GM12872 (cell line): ENCODE measurements around the gene ATP2B2.

ENCODE experiments used
- TF ChIP-seq, protein P1 (sequence below): IDR thresholded peaks from 3 replicates; pipeline ENCODE4 v1.5.1; 2011; ENCODE audit warnings: low read depth, mild to moderate bottlenecking, low read length, moderate library complexity; ENCODE audit not compliant: insufficient read depth

Gene ATP2B2

DNA sequence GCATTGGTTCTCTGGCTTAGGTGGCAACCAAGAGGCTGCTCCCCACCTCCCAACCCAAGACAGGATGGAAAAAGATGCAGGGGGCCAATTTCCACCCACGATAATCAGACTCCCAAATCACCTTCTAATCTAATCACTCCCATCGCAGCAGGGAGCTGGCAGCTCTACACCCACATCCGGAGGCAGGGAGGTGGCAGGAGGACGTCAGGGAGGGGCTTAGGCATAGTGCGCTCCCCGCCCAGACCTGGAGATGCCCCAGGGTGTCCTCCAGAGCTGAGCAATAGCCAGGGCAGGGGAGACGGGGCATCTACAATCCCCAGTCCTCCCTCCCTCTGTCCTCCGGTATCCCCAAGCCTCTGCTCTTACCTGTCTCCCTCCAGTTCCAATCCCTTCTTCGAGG, 114.0 kb downstream of the ATP2B2 start:
- TF ChIP-seq, protein P1, sequence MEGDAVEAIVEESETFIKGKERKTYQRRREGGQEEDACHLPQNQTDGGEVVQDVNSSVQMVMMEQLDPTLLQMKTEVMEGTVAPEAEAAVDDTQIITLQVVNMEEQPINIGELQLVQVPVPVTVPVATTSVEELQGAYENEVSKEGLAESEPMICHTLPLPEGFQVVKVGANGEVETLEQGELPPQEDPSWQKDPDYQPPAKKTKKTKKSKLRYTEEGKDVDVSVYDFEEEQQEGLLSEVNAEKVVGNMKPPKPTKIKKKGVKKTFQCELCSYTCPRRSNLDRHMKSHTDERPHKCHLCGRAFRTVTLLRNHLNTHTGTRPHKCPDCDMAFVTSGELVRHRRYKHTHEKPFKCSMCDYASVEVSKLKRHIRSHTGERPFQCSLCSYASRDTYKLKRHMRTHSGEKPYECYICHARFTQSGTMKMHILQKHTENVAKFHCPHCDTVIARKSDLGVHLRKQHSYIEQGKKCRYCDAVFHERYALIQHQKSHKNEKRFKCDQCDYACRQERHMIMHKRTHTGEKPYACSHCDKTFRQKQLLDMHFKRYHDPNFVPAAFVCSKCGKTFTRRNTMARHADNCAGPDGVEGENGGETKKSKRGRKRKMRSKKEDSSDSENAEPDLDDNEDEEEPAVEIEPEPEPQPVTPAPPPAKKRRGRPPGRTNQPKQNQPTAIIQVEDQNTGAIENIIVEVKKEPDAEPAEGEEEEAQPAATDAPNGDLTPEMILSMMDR = no peak

DNA sequence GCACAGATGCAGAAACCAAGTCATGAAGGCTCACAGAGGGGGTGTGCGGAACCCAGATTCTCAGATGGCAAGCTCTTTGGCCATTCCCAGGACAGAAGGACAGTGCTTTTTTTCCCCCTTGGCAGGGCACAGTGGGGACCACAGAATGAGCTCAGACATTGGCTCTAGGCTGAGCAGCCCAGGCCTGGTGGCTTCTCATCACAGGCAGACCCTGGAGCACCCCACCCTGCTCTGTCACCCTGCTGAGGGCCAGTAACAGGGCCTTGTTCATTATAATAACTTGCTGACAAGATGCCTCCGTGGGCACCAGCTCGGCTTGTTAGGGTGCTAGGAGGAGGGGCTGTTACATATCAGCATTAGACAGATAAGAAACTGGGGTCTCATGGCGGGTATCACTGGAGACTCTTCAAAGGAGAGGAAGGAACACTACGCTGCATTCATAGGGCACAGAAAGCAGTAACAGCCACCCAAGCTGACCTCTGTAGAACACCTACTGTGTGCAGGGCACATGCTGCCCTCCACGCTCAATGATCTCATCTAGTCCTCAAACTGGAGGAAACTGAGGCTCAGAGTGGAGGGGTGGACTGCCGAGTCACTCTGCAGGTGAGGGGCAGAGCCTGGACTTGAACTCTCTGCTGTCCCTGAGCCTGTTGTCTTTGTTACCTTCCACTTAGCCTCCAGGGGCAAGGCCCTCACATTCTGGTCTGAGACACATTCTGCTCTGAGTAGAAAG, 114.6 kb downstream of the ATP2B2 start:
- TF ChIP-seq, protein P1 = no peak

DNA sequence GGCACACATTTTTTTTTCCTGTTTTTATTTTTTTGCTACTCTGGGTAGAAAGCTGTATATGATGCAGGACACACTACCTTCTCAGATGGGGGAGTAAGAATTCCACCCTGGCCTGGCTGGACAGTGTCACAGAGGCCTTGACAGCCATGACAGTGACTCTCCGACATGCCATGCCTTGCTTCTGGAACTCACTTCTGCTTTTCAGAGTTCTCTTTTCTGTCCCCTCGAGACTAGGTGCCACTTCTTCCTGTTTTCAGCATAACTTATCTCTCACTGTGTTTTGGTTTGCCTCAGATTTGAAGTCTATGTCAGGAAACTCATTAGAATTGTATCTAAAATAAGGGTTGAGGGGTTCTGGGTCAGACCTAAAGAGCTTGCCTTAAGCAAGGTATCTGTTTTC, 115.4 kb downstream of the ATP2B2 start:
- TF ChIP-seq, protein P1 = no peak

DNA sequence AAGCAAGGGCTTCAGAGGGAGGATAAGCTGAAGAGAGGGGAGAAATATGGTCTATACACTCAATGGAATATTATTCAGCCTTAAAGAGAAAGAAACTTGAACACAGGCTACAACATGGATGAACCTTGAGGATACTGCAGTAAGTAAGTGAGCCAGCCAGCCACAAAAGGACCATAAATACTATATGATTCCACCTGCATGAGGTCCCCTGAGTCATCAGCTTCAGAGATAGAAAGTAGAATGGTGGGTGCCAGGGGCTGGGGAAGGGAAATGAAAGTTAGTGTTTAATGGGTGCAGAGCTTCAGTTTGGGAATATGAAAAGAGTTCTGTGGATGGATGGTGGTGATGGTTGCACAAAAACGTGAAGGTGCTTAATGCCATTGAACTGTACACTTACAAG, 116.0 kb downstream of the ATP2B2 start:
- TF ChIP-seq, protein P1 = no peak

DNA sequence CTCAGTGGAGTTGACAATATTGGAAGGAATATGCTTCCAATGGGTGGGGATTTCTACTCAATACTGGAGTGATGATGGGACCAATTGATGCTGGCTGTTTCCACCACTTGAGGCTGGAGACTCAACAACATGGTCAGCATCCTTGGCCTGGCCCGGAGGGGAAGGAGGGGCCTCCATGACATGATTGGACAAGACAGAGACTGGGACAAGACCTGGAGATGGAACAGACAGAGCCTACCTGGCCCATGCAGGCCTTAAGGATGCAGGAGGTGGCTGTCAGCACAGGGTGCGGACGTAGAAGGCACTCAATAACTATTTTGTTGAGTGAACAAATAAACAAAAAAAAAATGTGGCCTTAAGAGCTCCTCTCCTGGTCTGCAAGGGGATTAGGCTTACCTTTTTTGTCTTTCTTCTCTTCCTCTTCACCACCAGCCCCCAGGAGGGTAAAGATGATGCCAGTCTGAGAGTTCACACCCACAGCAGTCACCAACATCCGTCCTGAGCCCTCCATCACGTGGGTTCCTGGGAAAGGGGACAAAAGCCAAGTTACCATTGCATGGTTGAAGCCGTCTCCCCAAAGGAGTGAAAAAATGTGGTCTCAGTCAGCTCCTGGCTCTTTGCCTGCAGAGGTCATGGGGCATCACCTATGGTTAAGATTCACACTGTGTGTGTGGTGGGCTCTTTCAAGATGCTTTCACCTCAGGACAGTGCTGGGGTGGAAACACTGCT, 117.3 kb downstream of the ATP2B2 start:
- TF ChIP-seq, protein P1 = no peak

DNA sequence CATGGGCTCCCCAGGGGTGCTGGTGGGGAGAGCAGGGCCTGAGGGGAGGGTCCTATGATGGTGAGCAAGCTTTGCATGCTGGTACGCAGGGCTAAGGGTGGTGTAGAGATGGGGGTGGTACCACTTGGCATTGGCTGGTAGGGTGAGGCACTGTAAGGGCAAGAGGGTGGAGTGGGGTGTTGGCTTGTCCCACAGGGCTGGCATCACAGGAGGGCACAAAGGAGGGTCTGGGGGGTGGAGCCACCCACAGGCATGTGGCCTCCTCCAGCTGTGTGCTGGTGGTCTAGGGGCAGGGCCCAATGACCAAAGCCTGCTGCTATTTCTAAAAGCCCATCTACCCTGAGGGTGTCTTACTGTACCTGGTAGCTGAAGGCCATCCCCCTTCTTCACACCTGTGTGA, 119.3 kb downstream of the ATP2B2 start:
- TF ChIP-seq, protein P1 = no peak

DNA sequence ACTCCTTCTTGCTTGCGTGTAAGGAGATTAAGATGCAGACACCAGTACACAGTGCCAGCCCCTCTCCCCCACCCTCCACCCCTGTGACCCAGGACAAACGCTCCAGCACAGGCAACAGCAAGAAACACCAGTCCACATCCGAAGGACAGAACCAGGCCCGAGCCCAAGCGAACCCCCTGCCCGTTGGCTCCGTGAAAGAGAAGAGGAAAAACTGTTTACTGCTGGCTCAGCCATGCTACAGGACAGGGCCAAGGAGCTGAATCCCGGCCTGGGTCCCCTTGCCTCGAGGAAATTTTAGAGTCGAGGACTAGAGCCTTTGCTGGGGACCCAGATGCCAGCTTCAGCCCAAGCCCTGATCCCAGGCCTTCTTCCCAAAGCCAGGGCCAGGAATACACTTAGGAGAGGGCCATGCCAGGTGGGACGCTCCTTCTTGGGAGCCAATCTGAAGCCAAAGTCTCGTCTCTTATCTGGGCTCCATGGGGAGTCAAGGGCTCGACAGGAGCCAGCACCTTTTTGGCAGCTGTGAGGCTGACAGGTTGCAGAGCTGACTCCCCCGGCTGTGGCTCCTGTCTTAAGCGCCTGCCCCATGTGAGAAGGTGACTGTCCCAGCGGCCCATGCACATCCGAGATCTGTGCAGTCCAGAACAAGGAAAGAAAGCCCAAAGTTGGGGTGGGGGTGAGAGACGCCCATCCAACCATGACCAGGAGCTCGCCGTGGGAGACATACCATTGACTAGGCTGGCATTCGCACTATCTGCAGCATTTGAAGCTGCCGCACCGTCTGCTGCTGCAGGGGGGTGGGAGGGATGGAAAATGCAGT, 120.6 kb downstream of the ATP2B2 start:
- TF ChIP-seq, protein P1 = no peak
